Fibroblast of pulmonary artery (primary cell): Measurements from ENCODE around the gene CX3CR1.

Experiments used
- DNase-seq: peaks from one replicate; pipeline ENCODE4 v3.0.0-alpha.2; 2010; ENCODE audit warnings: low read depth
- H3K4me3 ChIP-seq: replicated peaks from 2 replicates; pipeline ENCODE4 v1.5.1; 2011; ENCODE audit warnings: low read depth, mild to moderate bottlenecking, control low read depth, low read length, moderate library complexity
- TF ChIP-seq, protein P1 (sequence below): IDR thresholded peaks from 2 replicates; pipeline ENCODE4 v1.5.1; 2011; ENCODE audit warnings: mild to moderate bottlenecking, control low read depth, low read length, inconsistent platforms; ENCODE audit errors: missing control alignments

The CX3CR1 gene

DNA sequence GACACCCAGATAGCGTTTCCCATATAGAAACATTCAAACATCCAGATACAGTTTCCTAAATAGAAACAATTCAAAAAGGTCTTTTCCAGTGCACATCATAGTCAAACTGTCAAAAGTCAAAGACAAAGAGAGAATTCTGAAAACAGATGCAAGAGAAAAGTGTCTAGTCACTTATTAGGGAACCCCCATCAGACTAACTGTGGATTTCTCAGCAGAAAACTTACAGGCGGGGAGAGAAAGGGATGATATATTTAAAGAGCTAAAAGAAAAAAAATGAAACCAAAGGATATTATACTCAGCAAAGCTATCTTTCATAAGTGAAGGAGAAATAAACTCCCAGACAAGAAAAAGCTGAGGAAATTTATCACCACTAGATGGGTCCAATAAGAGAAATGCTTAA lies 22.3 kb upstream of the CX3CR1 start:
- no peak for DNase-seq

DNA sequence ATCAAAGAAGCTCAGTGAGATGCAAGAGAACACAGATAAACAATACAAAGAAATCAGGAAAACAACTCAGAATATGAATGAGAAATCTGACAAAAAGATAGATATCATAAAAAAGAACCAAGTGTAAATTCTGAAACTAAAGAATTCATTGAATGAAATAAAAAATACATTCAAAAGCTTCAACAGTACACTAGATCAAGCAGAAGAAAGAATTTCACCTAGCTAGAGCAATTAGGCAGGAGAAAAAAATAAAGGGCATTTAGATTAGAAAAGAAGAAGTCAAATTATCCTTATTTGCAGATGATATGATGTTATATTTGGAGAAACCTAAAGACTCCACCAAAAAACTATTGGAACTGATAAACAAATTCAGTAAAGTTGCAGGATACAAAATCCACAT lies 19.4 kb upstream of the CX3CR1 start:
- no peak for DNase-seq
- TF ChIP-seq, protein P1, sequence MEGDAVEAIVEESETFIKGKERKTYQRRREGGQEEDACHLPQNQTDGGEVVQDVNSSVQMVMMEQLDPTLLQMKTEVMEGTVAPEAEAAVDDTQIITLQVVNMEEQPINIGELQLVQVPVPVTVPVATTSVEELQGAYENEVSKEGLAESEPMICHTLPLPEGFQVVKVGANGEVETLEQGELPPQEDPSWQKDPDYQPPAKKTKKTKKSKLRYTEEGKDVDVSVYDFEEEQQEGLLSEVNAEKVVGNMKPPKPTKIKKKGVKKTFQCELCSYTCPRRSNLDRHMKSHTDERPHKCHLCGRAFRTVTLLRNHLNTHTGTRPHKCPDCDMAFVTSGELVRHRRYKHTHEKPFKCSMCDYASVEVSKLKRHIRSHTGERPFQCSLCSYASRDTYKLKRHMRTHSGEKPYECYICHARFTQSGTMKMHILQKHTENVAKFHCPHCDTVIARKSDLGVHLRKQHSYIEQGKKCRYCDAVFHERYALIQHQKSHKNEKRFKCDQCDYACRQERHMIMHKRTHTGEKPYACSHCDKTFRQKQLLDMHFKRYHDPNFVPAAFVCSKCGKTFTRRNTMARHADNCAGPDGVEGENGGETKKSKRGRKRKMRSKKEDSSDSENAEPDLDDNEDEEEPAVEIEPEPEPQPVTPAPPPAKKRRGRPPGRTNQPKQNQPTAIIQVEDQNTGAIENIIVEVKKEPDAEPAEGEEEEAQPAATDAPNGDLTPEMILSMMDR = no peak
- H3K4me3 ChIP-seq = no peak overlapping the region

More for the DNA sequence above, 22.3 kb upstream of the CX3CR1 start:
- H3K4me3 ChIP-seq = no peak overlapping the region
- TF ChIP-seq, protein P1 = no peak

DNA sequence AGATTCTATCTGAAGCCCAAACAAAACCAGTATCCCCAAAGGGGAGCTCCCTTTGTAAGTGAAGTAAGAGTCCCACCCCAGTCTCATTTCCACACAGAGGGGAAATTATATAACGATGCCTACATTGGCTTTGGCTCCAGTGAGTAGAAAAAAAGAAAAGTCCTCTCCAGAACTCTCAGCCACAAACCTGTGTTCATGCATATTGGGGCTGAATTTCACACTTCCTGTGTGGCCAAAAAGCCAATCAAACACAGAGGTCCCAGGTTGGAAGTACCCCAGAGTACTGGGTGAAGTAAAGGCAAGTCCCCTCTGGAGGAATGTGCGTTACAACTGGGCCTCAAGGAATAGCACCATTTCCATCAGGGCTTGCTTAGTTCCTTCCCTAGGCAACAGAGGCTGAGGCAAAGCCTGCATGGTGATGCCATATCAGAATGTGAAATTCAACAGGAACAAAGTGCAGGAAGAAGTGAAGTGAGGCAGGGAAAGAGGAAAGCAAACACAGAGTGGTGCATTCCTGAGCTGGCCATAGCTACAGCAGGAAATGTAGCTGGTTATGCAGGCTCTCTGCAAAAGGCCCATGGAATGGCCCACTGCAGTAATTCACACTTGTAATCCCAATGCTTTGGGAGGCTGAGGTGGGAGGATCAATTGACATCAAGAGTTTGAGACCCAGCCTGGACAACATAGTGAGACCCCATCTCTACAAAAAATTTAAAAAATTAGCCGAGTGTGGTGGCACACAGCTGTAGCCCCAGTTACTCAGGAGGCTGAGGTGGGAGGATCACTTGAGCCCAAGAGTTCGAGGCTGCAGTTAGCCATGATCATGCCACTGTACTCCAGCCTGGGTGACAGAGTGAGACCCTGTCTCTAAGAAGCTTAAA lies 16.6 kb upstream of the CX3CR1 start:
- no peak for DNase-seq

DNA sequence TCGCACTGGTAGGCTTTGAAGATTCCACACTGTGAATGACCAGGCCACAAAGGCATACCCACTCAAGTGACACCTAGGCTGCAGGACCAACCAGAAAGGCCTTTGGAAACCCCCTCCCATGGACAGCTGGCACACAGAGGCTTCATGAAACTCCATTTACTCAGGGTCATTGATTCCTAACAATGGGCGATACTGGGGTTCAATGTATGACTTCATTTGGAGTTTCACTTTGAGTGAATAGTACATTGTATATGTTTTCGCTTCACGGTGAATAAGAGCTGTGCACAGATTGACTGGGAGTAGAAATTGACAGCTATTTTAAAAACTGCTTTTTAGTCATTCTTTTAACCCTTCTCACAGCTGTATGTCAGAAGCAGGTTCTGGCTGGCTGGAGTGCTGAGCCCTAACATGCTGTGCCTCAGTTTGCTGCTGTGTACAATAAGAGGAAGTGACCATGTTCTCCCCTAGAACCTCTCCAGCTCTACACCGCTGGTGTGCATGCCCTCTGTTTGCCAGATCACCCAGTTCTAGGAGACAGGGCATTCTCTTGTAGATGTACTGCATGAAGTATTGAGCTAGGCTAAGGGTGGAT lies 15.4 kb upstream of the CX3CR1 start:
- no peak overlapping the region for H3K4me3 ChIP-seq
- TF ChIP-seq, protein P1 = no peak
- DNase-seq = no peak

More for the DNA sequence above, 16.6 kb upstream of the CX3CR1 start:
- TF ChIP-seq, protein P1 = no peak
- H3K4me3 ChIP-seq = no peak overlapping the region

DNA sequence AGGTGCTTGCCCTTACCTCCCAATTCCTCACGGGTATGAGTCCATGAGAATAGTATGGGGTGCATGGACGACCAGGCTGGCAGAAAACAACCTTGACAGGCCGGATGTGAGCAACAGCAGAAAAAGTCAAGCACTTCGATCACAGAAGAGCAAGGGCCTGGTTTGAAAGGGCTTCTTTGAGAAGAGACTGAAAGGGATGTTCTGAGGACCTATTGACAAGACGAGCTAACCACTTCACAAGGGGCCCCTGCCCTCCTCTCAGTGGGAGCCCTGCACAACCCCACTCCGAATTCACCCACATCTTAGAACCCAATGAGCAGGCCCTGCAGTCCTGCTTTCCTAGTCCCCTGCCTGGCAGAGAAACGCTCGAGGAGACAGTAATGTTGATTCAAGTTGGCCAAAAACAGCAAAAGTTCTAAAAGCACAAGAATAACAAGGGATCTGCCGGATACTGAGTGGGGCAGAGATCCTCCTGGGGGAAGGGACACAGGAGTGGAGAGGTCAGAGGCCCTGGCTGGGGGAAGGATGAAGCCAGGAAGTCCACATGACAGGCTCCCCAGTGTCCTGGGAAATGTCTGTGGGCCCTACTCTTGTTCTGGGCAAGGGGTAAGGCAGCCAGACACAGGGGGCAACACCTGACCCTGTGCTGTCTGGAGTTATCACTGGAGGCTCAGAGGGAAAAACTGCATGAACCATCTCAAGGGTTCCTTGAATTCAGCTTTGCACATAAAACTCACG lies 14.8 kb upstream of the CX3CR1 start:
- DNase-seq = no peak
- no peak overlapping the region for H3K4me3 ChIP-seq

DNA sequence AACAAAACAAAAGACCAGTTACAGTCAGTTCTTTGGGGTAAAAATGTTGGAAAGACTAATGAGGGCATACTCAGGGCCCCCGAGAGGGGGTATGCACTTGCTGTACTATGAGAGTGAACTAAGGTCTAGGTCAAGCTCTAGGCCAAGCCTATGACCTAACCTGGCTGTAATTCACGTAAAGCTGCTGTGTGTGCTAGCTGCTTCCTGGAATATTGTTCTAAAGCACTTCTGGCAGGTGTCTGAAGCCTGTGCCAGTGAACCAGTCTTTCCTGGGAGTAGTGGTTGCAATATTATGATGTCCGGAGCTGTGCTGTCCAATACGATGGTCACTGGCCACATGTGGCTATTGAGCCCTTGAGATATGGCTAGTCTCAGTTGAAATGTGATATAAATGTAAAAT lies 13.1 kb upstream of the CX3CR1 start:
- no peak for DNase-seq
- no peak overlapping the region for H3K4me3 ChIP-seq
- TF ChIP-seq, protein P1 = no peak

More for the DNA sequence above, 14.8 kb upstream of the CX3CR1 start:
- TF ChIP-seq, protein P1 = no peak
